ENCODE results near the gene NOL3. TPM values are rescaled to one million over a fixed set of nuclear protein-coding genes. Genes with fewer than 3 reads are reported as not detected.

Gene NOL3
- total and polyA plus RNA-seq, 9 of the 15 experiments (the other 6 are each of a cell fraction or from before 2014, with no cell fraction given) = 0.45 to 14.0 (median 5.4) TPM

DNA sequence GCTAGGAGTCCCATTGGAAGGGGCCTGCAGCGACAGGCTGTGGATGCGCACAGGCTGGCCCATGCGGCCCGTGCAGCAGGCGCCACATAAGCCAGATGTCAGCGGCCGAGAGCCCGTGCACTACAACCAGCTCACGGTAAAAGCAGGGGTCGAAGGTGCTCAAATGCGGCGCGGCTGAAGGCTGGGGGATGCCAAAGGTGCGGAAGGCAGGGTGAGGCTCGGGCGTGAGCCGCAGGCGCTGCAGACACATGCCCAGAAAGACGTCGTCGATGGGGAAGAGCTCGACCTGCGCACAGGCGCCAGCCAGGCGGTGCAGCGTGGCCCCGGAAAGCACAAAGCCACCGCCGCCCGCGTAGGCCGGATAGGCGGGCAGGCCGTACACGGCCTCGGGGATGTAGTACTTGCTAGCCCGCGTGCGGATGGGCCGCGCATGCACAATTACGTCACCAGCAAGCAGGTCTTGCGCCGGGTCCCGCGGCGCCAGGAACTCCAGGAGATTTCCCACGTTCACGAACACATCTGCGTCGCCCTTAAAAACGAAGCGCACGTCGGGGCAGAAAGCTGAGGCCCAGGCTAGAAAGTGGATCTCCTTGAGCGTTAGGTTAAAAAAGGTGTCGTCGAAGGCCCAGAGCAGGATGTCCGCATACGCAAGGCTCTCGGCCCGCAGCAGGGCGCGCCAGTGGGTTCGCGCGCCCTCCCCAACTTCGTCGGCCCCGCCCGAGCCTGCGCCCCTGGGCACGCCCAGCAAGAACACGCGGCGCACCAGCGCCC lies 20.9 kb upstream of the NOL3 start (continued):
- no peak for TF ChIP-seq MED1 (CRISPR knock-in tag; IDR thresholded peaks at IDR 0.05; ENCODE audit: borderline replicate concordance)

DNA sequence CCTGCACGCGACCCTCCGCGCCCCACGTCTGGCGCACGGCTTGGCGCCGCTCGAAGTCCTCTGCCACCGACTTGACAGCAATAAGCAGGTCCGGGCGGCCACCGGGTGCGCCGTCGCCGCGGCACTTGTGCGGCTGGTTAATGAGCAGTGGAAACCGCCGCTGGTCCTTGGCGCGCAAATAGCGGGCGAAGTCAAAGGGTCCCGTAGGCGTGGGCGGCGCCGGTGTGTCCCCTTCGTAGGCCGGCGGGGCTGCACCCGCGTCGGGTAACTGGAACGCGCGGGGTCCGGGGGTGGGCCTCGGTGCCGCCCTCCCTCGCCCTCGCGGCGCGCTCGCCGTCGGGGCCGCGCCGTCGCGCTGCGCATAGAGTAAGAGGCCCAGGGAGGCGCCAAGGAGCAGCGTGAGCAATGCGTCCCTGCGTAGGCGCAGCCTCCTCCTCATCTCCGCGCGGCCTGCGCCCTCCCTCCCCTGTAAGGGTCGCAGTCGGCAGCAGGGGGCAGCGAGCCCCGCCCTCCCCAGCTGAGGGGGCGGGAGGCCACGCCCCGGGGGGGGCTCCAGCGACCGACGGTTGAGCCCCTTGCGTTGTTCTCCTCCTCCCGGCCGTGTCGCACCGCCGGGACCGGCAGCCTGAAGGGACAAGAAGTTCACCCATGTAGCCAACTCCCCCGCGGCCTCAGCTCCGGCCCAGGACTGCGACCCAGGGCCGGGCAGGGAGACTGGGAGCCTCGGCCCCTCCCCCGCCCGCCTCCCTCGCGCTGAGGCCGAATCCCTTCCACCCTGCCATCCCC lies 20.1 kb upstream of the NOL3 start:
- Histone ChIP-seq H3K27me3 (ENCODE audit: control insufficient read depth in 2 of 2, insufficient read depth in 2 of 2, low read length in 2 of 2) (no peaks in the 10 kb centered on the region), H3K9me1 (ENCODE audit: control insufficient read depth, insufficient read depth, low read length) (no peaks in the 10 kb centered on the region), H4K20me1 (replicated peaks; ENCODE audit: control insufficient read depth, insufficient read depth, low read length) (peaks cover under 1% of the 10 kb centered on the region; the same call in 1 of the 2 replicates), H3K4me2 (ENCODE audit: insufficient read depth, low read length) (peak overlapping the region; percentile 49), H3K4me1 (replicated peaks in 1 of 2; ENCODE audit: control insufficient read depth in 2 of 2, insufficient read depth in 2 of 2, low read length in 2 of 2) (peaks cover 0 to 35% of the 10 kb centered on the region in 2 experiments; a peak in 4 of 5 replicates), H3K79me2 (ENCODE audit: control insufficient read depth, insufficient read depth, low read length) (no peaks in the 10 kb centered on the region), H3K27ac (ENCODE audit: extremely low read depth, low read depth, low read length) (no peak overlapping the region), H3K36me3 (ENCODE audit: control insufficient read depth, insufficient read depth, low read length) (peaks cover 38% of the 10 kb centered on the region; the same call in 2 of the 3 replicates), H3K9ac (ENCODE audit: insufficient read depth in 1 of 2, low read depth in 2 of 2, low read length in 2 of 2) (peak overlapping the region in 1 of 2 experiments; percentile 41; a peak in 3 of 4 replicates), H3K9me3 (replicated peaks; ENCODE audit: control insufficient read depth, insufficient read depth, low read depth, low read length) (no peaks in the 10 kb centered on the region), H2AFZ (ENCODE audit: low read depth, low read length) (0 out of 2 replicates have a peak overlapping the region, but pooled peaks have one; percentile 62), H3K4me3 (peak overlapping the region; percentile 37)
- POLR2A ChIA-PET = interaction anchor here (0.5 to 1.1 kb wide), 5 partner anchors 9 to 232 kb away, joined by 3 to 5 read pairs (median 3); partner anchors contain the start of gene CDH16
- BruUV-seq (replicated peaks) = no TSS peak
- intact Hi-C loops (cut with micrococcal nuclease) (no loop called here), in situ Hi-C loops (cut with MboI) (loop anchor here (25.0 kb wide), 1 partner anchor 188 kb away; the partner anchor contains the start of gene CES3)
- 66% methylated on average over 24 of the region's 94 CpGs for WGBS (ENCODE audit: insufficient coverage, low coverage, missing lambda C conversion rate)
- CTCF ChIA-PET (ENCODE audit: low intra/inter-chr PET ratio) = no interaction called here
- DNase-seq (ENCODE audit: extremely low read depth in 1 of 4, low spot score in 3 of 4) (peak in 3 of 4 experiments; percentile 53 to 81 (median 75)), ATAC-seq (peak; percentile 7), FAIRE-seq (no peak)
- TF ChIP-seq ZBTB7A (IDR thresholded peaks at IDR 0.05; ENCODE audit: borderline replicate concordance, control insufficient read depth, low read depth, low read length) (0 out of 2 replicates have a peak, but pooled peaks have one; percentile 40), XRCC3 (IDR thresholded peaks at IDR 0.05) (no peak), ZZZ3 (IDR thresholded peaks at IDR 0.05) (no peak), NCOA6 (IDR thresholded peaks at IDR 0.05) (no peak), TBL1XR1 (IDR thresholded peaks at IDR 0.05; ENCODE audit: low read length in 2 of 2) (no peak), SRSF7 (optimal IDR thresholded peaks at IDR 0.05; ENCODE audit: low read depth, low read length) (no peak), FOXK2 (conservative IDR thresholded peaks at IDR 0.05 in 1 of 2, IDR thresholded peaks at IDR 0.05 in 1 of 2; ENCODE audit: low read depth in 2 of 2) (no peak), HNRNPK (IDR thresholded peaks at IDR 0.05; ENCODE audit: low read depth, low read length, poor library complexity, severe bottlenecking) (no peak)
- TF ChIP-seq, protein P1, sequence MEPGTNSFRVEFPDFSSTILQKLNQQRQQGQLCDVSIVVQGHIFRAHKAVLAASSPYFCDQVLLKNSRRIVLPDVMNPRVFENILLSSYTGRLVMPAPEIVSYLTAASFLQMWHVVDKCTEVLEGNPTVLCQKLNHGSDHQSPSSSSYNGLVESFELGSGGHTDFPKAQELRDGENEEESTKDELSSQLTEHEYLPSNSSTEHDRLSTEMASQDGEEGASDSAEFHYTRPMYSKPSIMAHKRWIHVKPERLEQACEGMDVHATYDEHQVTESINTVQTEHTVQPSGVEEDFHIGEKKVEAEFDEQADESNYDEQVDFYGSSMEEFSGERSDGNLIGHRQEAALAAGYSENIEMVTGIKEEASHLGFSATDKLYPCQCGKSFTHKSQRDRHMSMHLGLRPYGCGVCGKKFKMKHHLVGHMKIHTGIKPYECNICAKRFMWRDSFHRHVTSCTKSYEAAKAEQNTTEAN (CRISPR knock-in tag; IDR thresholded peaks at IDR 0.05) = no peak
- TF ChIP-seq, protein P2, sequence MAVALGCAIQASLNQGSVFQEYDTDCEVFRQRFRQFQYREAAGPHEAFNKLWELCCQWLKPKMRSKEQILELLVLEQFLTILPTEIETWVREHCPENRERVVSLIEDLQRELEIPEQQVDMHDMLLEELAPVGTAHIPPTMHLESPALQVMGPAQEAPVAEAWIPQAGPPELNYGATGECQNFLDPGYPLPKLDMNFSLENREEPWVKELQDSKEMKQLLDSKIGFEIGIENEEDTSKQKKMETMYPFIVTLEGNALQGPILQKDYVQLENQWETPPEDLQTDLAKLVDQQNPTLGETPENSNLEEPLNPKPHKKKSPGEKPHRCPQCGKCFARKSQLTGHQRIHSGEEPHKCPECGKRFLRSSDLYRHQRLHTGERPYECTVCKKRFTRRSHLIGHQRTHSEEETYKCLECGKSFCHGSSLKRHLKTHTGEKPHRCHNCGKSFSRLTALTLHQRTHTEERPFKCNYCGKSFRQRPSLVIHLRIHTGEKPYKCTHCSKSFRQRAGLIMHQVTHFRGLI (CRISPR knock-in tag; IDR thresholded peaks at IDR 0.05) = no peak
- TF ChIP-seq, protein P3, sequence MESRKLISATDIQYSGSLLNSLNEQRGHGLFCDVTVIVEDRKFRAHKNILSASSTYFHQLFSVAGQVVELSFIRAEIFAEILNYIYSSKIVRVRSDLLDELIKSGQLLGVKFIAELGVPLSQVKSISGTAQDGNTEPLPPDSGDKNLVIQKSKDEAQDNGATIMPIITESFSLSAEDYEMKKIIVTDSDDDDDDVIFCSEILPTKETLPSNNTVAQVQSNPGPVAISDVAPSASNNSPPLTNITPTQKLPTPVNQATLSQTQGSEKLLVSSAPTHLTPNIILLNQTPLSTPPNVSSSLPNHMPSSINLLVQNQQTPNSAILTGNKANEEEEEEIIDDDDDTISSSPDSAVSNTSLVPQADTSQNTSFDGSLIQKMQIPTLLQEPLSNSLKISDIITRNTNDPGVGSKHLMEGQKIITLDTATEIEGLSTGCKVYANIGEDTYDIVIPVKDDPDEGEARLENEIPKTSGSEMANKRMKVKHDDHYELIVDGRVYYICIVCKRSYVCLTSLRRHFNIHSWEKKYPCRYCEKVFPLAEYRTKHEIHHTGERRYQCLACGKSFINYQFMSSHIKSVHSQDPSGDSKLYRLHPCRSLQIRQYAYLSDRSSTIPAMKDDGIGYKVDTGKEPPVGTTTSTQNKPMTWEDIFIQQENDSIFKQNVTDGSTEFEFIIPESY (CRISPR knock-in tag; IDR thresholded peaks at IDR 0.05) = peak; percentile 82; the same call in 1 of the 2 replicates
